A549 treated with AZD9567 at 1 μM for 4 hours (cell line): ENCODE data around the gene TMEM131. TPM values are rescaled to one million over a fixed set of nuclear protein-coding genes. Genes with fewer than 3 reads are reported as not detected.

Experiments
- total RNA-seq: library from RNA; stranded (reverse); fragments of 200-300 nt; extraction: Qiagen RNA extraction; gene quantifications from 5 replicates; pipeline ENCODE4 v1.2.3, GENCODE V29; 2022; ENCODE audit not compliant: insufficient read depth

The TMEM131 gene, protein sequence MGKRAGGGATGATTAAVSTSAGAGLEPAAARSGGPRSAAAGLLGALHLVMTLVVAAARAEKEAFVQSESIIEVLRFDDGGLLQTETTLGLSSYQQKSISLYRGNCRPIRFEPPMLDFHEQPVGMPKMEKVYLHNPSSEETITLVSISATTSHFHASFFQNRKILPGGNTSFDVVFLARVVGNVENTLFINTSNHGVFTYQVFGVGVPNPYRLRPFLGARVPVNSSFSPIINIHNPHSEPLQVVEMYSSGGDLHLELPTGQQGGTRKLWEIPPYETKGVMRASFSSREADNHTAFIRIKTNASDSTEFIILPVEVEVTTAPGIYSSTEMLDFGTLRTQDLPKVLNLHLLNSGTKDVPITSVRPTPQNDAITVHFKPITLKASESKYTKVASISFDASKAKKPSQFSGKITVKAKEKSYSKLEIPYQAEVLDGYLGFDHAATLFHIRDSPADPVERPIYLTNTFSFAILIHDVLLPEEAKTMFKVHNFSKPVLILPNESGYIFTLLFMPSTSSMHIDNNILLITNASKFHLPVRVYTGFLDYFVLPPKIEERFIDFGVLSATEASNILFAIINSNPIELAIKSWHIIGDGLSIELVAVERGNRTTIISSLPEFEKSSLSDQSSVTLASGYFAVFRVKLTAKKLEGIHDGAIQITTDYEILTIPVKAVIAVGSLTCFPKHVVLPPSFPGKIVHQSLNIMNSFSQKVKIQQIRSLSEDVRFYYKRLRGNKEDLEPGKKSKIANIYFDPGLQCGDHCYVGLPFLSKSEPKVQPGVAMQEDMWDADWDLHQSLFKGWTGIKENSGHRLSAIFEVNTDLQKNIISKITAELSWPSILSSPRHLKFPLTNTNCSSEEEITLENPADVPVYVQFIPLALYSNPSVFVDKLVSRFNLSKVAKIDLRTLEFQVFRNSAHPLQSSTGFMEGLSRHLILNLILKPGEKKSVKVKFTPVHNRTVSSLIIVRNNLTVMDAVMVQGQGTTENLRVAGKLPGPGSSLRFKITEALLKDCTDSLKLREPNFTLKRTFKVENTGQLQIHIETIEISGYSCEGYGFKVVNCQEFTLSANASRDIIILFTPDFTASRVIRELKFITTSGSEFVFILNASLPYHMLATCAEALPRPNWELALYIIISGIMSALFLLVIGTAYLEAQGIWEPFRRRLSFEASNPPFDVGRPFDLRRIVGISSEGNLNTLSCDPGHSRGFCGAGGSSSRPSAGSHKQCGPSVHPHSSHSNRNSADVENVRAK (N-terminal part only)
- 12.4 to 14.9 TPM (median 13.7 TPM) in 5 replicates for total RNA-seq

DNA sequence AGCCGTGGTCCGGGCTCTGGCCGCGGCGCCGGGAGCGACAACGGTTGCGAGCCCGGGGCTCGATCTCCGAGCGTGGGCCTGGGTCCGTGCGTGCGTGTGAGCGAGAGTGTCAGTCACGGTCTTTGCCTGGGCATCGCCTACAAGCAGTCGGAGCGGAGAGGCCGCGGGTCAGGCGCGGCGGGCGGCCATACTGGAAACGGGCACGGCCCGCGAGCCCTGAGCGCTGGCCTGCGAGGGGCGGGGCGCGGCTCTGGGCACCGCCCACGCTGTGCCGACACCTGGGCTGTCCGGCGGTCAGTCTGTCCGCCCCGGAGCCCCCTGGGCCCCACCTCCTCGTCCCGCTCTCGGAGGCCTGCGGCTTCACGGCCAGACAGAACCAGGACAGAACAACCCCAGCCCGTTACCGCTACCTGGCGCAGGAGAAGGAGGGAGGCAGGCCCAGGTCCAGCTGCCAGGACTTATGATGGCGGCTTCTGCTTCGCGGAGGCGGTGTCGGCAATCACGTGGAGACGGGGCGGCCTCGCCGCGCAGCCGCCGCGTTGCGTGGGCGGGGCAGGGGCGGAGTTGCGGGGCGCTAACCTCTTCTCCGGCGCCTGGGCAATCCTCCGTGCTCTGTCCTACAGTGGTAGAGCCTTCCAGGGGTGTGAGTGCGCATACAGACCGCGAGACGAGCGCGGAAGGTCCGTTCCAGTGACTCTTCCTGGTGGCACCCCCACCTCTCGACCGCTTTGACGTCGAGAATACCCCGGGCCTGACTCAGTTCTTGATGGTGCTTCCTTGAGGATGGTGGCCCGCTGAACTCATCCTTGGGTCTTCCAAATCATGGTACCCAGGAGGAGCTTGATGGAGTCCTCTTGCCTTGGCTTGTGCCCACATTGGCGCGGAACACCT is at the start of gene TMEM131:
Gene TMEM131 (minus strand): TSS at position 215 of the 891 bp plus-strand sequence. CDS start 286 bp downstream, outside the sequence.

DNA sequence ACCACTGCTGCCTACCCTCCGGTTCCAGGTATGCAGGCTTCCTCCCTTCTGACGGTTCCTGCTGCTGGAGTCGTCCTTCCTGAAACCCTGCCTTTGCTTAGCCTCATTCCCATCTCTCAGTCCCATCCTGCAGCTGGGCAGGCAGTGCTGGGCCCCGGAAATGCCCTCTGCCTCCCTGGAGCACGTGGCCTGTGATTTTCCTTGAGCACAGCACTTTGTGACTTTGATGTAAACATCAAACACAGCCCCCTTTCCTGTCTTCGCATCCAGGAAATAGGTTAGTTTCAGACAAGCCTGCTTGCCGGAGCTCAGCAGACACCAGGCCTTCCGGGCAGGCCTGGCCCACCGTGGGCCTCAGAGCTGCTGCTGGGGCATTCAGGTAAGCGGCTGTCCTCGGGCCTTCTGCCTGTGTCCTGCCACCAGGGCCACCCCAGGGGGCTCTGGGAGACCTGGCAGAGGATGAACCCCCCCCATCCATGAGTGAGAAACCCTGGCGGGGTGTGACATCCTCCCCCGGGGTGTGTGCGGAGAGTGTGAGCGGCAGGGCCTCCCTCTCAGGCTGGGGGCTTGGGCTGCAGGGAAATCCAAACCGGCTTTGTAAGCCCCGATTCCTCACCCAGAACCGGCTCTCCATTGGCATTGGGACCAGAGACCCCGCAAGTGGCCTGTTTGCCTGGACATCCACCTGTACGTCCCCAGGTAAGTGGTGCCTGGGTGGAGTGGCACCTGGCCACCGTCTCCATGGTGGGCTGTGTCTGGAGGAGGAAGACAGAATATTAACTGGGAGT is 282.3 kb downstream of the TMEM131 start, which contains the start of gene ZAP70:
Gene ZAP70 (plus strand): TSS at position 281 of the 788 bp plus-strand sequence. CDS start 10,461 bp downstream, outside the sequence.

Other genes with a start within 250 kb of the TMEM131 start
- gene VWA3B, start 91.2 kb upstream of the TMEM131 start, total RNA-seq: 0.15 to 0.27 TPM (median 0.20 TPM) in 3 of 5 replicates, not detected in the others